ENCODE data around the gene CYCS. TPM values are rescaled to one million over a fixed set of nuclear protein-coding genes. Genes with fewer than 3 reads are reported as not detected.

CYCS gene
- total and polyA plus RNA-seq, 11 donors: 125 to 774 (median 524) TPM

GRCh38 chr7:25091779-25092178, 33.3 kb downstream of the CYCS start:
- no peaks in the 10 kb centered on the region for H3K9me3 ChIP-seq
- no peak for DNase-seq
- no peaks in the 10 kb centered on the region for H3K36me3 ChIP-seq
- H3K27ac ChIP-seq: no peak overlapping the region
- no peaks in the 10 kb centered on the region for H3K27me3 ChIP-seq
- TF ChIP-seq CTCF (IDR thresholded peaks at IDR 0.05) (no peak), POLR2A (IDR thresholded peaks at IDR 0.05) (no peak)
- ATAC-seq: no peak
- 82 to 89% (median 86%) methylated on average over 4 of the region's 4 CpGs for WGBS, 4 donors
- intact Hi-C loops (cut with DNase I): loop anchor here in 5 of 10 donors (5.0 kb wide), 2 partner anchors 274 to 279 kb away; no protein-coding TSS in a partner anchor
- H3K4me3 ChIP-seq: no peak overlapping the region
- peaks cover 0 to 3% (median 0%) of the 10 kb centered on the region in 12 donors for H3K4me1 ChIP-seq

GRCh38 chr7:25091176-25091575, 33.9 kb downstream of the CYCS start:
- 40 to 64% (median 52%) methylated on average over 1 of the region's 1 CpG for WGBS, 4 donors
- ATAC-seq (no peak), DNase-seq (no peak)
- H3K27ac ChIP-seq: no peak overlapping the region
- H3K9me3 ChIP-seq: no peaks in the 10 kb centered on the region
- H3K4me1 ChIP-seq: peaks cover 0 to 3% (median 0%) of the 10 kb centered on the region in 12 donors
- no peak for TF ChIP-seq CTCF (IDR thresholded peaks at IDR 0.05)
- TF ChIP-seq POLR2A (IDR thresholded peaks at IDR 0.05): no peak
- H3K36me3 ChIP-seq: no peaks in the 10 kb centered on the region
- no peak overlapping the region for H3K4me3 ChIP-seq
- intact Hi-C loops (cut with DNase I): loop anchor here in 5 of 10 donors (5.0 kb wide), 2 partner anchors 274 to 279 kb away; no protein-coding TSS in a partner anchor
- H3K27me3 ChIP-seq: no peaks in the 10 kb centered on the region

GRCh38 chr7:25090374-25090773, 34.7 kb downstream of the CYCS start:
- Histone ChIP-seq H3K9me3 (no peaks in the 10 kb centered on the region), H3K4me3 (no peak overlapping the region), H3K4me1 (peaks cover 0 to 3% (median 0%) of the 10 kb centered on the region in 12 donors), H3K27ac (no peak overlapping the region), H3K27me3 (no peaks in the 10 kb centered on the region), H3K36me3 (no peaks in the 10 kb centered on the region)
- TF ChIP-seq CTCF (IDR thresholded peaks at IDR 0.05) (no peak), POLR2A (IDR thresholded peaks at IDR 0.05) (no peak)
- no peak for DNase-seq
- 74 to 84% (median 82%) methylated on average over 4 of the region's 4 CpGs for WGBS, 4 donors
- no peak for ATAC-seq
- intact Hi-C loops (cut with DNase I): loop anchor here in 5 of 10 donors (5.0 kb wide), 2 partner anchors 273 to 278 kb away; no protein-coding TSS in a partner anchor

- Histone ChIP-seq H3K4me1 (no peaks in the 10 kb centered on the region), H3K27me3 (no peaks in the 10 kb centered on the region), H3K4me3 (no peak overlapping the region), H3K27ac (no peak overlapping the region), H3K9me3 (no peaks in the 10 kb centered on the region), H3K36me3 (no peaks in the 10 kb centered on the region)
- DNase-seq: no peak
- WGBS, 4 donors: 79 to 88% (median 82%) methylated on average over 2 of the region's 2 CpGs
- intact Hi-C loops (cut with DNase I): no loop called here
- no peak for TF ChIP-seq CTCF (IDR thresholded peaks at IDR 0.05)
- TF ChIP-seq POLR2A (IDR thresholded peaks at IDR 0.05): no peak
- no peak for ATAC-seq
Measured at GRCh38 chr7:25087855-25088254, 37.2 kb downstream of the CYCS start.
